ENCODE measurements around the gene TMEM144. TPM values are rescaled to one million over a fixed set of nuclear protein-coding genes. Genes with fewer than 3 reads are reported as not detected.

The TMEM144 gene
- total RNA-seq, 4 donors from 2014 or later = 0.51 to 2.9 (median 2.3) TPM

GRCh38 chr4:158239196-158239595, 28.9 kb downstream of the TMEM144 start:
- in situ Hi-C loops (cut with MboI; ENCODE audit: low sequenced_read_pairs in 4 of 4) (no loop called here), intact Hi-C loops (cut with DNase I; ENCODE audit: low total_unique reads) (no loop called here)
- no peaks in the 10 kb centered on the region for H3K27me3 ChIP-seq
- no peak overlapping the region for H3K27ac ChIP-seq
- no peak overlapping the region for H3K4me3 ChIP-seq
- no peaks in the 10 kb centered on the region for H3K4me1 ChIP-seq
- no peak for TF ChIP-seq POLR2A (IDR thresholded peaks at IDR 0.05)
- TF ChIP-seq CTCF (IDR thresholded peaks at IDR 0.05 in 4 of 5, conservative IDR thresholded peaks at IDR 0.05 in 1 of 5) = no peak
- ATAC-seq = no peak
- no peaks in the 10 kb centered on the region for H3K9me3 ChIP-seq
- no peak for DNase-seq
- no peaks in the 10 kb centered on the region for H3K36me3 ChIP-seq

- Histone ChIP-seq H3K36me3 (no peaks in the 10 kb centered on the region), H3K4me3 (no peak overlapping the region), H3K27ac (no peak overlapping the region), H3K9me3 (no peaks in the 10 kb centered on the region), H3K27me3 (no peaks in the 10 kb centered on the region), H3K4me1 (no peaks in the 10 kb centered on the region)
- TF ChIP-seq POLR2A (IDR thresholded peaks at IDR 0.05) (no peak), CTCF (IDR thresholded peaks at IDR 0.05 in 4 of 5, conservative IDR thresholded peaks at IDR 0.05 in 1 of 5) (no peak)
- in situ Hi-C loops (cut with MboI; ENCODE audit: low sequenced_read_pairs in 4 of 4) (no loop called here), intact Hi-C loops (cut with DNase I; ENCODE audit: low total_unique reads) (no loop called here)
- ATAC-seq (no peak), DNase-seq (no peak)
These were observed 32.8 kb downstream of the TMEM144 start for GRCh38 chr4:158243071-158243470.

- Histone ChIP-seq H3K36me3 (no peaks in the 10 kb centered on the region), H3K4me3 (no peak overlapping the region), H3K9me3 (no peaks in the 10 kb centered on the region), H3K27me3 (no peaks in the 10 kb centered on the region), H3K4me1 (no peaks in the 10 kb centered on the region), H3K27ac (no peak overlapping the region)
- intact Hi-C loops (cut with DNase I; ENCODE audit: low total_unique reads) = loop anchor here (10.0 kb wide), 1 partner anchor 1194 kb away; no protein-coding TSS in a partner anchor
- ATAC-seq (no peak), DNase-seq (no peak)
- in situ Hi-C loops (cut with MboI; ENCODE audit: low sequenced_read_pairs in 4 of 4) = loop anchor here (5.0 to 10.0 kb wide), 4 partner anchors 56 to 374 kb away; no protein-coding TSS in a partner anchor
- TF ChIP-seq POLR2A (IDR thresholded peaks at IDR 0.05) (no peak), CTCF (IDR thresholded peaks at IDR 0.05 in 4 of 5, conservative IDR thresholded peaks at IDR 0.05 in 1 of 5) (no peak)
These were observed 40.0 kb downstream of the TMEM144 start for GRCh38 chr4:158250321-158250720.

GRCh38 chr4:158253350-158253980, 43.2 kb downstream of the TMEM144 start:
- intact Hi-C loops (cut with DNase I; ENCODE audit: low total_unique reads) = loop anchor here (1.0 to 10.0 kb wide), 2 partner anchors 372 to 1191 kb away; no protein-coding TSS in a partner anchor
- DNase-seq = no peak
- in situ Hi-C loops (cut with MboI; ENCODE audit: low sequenced_read_pairs in 4 of 4) = loop anchor here (5.0 to 10.0 kb wide), 4 partner anchors 59 to 371 kb away; no protein-coding TSS in a partner anchor

More at GRCh38 chr4:158253350-158253980, 43.2 kb downstream of the TMEM144 start:
- TF ChIP-seq POLR2A (IDR thresholded peaks at IDR 0.05) (no peak), CTCF (IDR thresholded peaks at IDR 0.05 in 4 of 5, conservative IDR thresholded peaks at IDR 0.05 in 1 of 5) (peak in 4 of 5 experiments; percentile 20 to 54 (median 42))
- Histone ChIP-seq H3K4me1 (no peaks in the 10 kb centered on the region), H3K27me3 (no peaks in the 10 kb centered on the region), H3K27ac (no peak overlapping the region), H3K36me3 (no peaks in the 10 kb centered on the region), H3K4me3 (no peak overlapping the region), H3K9me3 (no peaks in the 10 kb centered on the region)
- peak; percentile 56 to 62 for ATAC-seq

Data from gastrocnemius medialis (tissue), 4 donors.